ENCODE data around the gene C5orf58. TPM values are rescaled to one million over a fixed set of nuclear protein-coding genes. Genes with fewer than 3 reads are reported as not detected.

C5orf58 gene
- polyA plus RNA-seq, 1 donor: 0.25 TPM

DNA sequence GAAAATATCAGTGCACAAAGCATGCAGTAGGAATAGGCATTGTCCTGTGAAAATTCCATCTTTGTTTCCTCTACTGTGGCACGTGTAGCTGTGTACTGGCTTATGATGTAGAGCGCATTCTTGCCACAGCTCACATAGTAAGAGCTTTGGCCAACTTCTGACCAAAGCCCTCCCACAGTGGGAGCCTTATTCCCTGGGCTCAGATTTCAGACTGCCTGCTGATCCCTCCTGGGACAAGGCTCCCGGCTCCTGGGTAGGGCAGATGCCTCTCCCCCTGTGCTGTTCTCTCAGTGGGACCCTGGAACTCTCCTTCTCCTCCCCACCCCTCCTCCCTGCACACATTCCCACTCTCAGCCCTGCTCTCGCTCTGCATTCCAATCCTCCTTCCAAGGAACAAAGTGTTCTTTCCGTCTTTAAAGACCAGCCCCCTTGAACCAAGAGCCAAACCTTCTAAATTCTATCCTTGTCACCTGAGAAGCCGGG is 47.3 kb downstream of the C5orf58 start:
- no peak for DNase-seq

DNA sequence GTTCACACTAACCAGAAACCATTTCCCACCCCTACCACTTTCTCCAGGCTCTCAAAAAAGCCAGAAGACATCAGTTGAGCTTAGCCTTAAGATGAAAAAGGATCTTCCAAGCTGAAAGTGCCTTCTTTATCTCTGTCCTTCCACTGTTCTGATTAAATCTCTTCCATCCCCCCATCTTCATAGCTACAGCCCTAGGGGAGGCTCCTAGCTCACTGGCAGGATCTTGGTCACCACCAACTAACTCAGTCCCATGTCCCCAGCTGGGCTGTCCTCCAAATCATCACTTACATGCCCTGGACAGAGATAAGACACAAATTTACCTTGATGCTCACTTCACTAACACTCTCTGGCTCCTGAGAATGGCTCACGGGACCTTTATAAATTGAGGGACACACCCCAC is 50.5 kb downstream of the C5orf58 start:
- no peak for DNase-seq

DNA sequence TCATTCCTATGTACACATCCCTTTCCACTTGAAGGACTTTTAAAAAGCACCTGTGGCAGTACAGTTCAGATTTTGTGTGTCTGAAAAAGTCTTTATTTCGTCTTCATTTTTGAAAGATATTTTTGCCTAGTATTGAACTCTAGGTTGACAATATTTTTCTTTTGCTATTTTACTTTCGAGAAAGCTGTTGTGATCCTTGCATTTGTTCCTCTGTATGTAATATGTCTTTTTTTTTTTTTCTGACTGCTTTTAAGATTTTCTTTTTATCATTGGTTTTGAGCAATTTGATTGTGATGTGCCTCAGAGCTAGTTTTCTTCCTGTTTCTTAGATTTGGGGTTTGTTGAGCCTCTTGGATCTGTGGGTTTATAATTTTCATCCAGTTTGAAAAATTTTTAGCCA is 51.4 kb downstream of the C5orf58 start:
- DNase-seq: no peak

GRCh38 chr5:170285181-170285580 is 52.4 kb downstream of the C5orf58 start:
- no peak for DNase-seq

GRCh38 chr5:170286386-170286925 is 53.7 kb downstream of the C5orf58 start:
- DNase-seq: no peak

DNA sequence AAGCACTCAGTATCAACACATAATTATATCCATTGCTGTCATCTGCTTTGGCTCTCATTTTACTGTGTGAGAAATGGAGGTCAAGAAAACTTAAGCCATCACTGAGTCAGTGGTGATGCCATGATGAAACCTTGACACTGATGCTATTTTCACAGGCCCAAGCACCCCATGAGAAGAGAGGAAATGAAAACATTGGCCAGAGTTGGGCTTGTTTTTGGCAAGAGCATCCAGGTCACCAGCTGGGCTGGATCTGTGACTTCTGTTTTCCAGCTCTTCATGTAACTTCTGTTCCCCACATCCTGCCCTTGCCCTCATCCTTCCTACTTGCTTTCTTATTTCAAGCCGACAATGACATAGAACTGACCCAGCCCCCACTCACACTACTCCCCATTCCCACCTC is 54.7 kb downstream of the C5orf58 start:
- no peak for DNase-seq

DNA sequence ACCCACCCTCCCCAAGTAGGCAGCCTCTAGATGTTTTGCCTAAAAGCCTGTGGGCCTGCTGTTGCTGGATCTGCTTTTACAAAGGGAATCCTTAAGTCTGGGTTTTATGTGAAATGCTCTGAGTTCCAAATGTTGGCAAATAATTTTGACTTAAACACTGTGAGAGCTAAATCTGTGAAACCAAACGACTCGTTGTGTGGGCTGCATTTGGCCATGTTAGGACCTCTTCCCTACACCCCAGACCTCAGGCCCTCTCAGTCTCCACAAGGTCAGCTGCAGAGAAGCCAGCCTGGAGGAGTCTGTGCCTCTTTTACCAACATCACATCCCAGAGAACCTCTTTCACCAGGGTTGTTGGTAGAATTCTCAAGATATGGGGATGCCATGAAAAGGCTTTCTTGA is 55.4 kb downstream of the C5orf58 start:
- DNase-seq: no peak

GRCh38 chr5:170288551-170288950 is 55.8 kb downstream of the C5orf58 start:
- no peak for DNase-seq

DNA sequence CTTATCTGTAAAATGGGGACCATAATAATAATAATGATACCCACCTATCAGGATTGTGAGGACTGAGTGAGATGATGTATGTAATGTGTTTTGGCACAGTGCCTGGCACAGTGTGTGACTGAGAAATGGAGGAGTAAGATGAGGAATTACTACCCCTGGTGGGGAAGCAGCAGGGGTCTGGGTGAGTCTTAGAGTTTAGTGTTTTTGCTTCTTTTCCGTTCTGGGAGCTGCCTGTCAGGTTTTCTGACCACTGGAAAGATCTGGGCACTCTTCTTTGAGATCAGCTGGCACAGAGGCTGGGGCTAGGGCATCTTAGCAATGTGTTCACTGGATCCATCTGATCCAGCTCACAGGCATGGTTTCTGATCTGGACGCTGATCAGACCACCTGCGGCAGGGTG is 56.3 kb downstream of the C5orf58 start:
- no peak for DNase-seq

GRCh38 chr5:170289764-170290163 is 57.0 kb downstream of the C5orf58 start:
- DNase-seq: no peak

DNA sequence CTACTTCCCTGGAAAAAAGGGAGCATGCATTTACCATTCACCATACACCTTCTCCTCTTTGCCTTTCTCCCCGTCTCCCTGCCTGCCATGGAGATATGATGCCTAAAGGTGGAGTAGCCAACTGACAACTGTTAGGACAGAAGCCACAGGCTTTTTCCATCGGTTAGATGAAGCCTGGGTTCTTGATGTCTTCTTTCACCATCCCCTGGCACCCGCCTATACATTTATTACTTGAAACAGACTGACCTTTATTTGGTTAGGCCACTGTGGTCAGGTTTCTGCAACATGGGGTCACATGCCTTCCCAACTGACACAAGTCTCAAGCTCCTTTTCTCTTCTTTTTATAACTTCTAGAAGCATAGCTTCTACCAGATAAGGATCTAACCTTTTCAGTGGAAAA is 57.7 kb downstream of the C5orf58 start:
- no peak for DNase-seq

DNA sequence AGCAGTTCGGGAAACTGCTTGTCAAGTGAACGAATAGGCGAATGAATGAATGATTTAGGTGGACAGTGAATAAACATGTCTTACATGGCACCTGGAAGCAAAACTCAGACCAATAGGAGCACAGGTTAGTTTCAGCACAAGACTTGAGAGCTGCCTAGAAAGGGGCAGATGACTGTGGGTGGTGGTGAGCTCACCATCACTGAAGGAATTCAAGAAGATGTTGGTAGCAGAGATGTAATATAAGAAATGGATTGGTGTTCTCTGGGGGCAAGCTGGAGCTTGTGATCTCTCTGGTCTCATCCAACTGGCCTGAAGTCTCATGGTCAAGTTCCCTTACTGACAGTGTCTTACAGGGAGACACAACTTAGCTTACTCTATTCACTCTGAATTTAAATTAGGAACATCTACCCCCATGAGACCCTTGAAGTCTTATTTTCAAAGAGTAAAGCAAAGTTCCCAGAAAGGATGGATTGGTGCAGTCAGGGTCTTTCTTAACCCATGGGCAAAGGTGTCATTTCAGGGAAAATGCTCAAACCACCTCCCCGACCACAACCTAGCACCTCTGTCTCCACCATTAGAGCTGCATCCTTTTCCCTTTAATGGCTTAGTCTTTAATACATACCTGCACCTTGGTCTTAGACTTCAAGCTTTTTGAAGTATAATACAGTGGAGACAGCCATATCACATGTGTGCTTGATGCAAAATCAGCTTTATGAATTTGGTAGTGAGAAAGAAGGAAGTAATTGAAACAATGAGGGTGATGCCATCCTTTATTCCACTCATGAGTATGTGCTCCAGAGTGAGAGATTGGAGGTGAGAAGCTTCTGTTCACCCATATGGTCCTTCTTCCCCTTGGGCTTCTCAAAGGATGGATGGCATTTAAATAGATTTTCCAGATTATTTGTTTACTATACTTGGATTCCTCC is 59.7 kb downstream of the C5orf58 start:
- no peak for DNase-seq

- DNase-seq: no peak
Measured at GRCh38 chr5:170293273-170293672, 60.5 kb downstream of the C5orf58 start.

DNA sequence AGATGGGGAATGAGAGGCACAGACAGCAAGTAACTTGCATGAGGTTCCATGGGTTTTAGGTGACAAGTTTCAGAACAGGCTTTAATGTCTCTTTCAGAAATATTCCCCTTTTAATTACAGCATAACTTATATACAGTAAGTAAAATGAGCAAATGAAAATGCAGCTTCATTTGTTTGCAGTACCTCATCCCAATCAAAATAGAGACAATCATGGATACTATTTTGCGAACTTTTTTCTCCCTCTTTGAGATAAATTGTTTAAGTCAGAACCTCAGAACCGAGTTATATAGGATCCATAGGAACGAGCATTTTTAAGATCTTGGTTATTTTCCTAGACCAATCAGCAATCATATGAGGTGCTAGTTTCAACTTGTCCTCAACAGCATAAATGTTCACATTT is 61.3 kb downstream of the C5orf58 start:
- DNase-seq: no peak

DNA sequence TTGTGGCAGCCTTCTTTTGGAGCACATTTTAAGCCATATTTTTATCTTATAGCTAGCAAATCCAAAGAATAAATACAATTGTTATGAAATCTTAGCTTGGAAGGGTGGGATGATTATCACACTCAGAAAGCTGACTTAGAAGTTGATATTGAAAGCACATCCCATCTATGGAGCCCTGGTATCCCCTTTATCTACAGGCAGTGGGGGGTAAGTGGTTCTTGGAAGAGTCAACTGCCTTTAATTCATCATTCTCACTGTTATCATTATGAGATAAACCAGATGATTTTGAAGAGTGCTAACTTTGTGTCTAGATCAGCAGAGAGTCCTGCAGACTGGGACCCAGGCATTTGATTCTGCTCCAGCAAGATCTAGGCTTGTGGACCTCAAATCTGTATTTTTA is 61.8 kb downstream of the C5orf58 start:
- no peak for DNase-seq

Other genes with a start within 250 kb of the C5orf58 start
- 4.8 TPM for gene FOXI1, start 127.1 kb upstream of the C5orf58 start, polyA plus RNA-seq (ENCODE audit: insufficient read length)
- 3.9 TPM for gene LCP2, start 64.8 kb downstream of the C5orf58 start, polyA plus RNA-seq (ENCODE audit: insufficient read length)
- 1.1 TPM for gene KCNMB1, start 156.4 kb downstream of the C5orf58 start, polyA plus RNA-seq (ENCODE audit: insufficient read length)

Data from left kidney (tissue), 2 donors.